HUES6 (cell line): ENCODE data around the gene PRMT1.

ENCODE experiments used
- H3K27ac ChIP-seq: 2 replicates; pipeline ENCODE4 v1.7.0; 2013; ENCODE audit warnings: low read depth, mild to moderate bottlenecking, low read length, inconsistent platforms
- H3K27me3 ChIP-seq: 2 replicates; pipeline ENCODE4 v1.6.1; 2013; ENCODE audit warnings: low read length; ENCODE audit not compliant: control insufficient read depth, insufficient read depth
- H3K36me3 ChIP-seq: 2 replicates; pipeline ENCODE4 v1.6.1; 2013; ENCODE audit warnings: low read length; ENCODE audit not compliant: control insufficient read depth, insufficient read depth
- H3K4me1 ChIP-seq: 2 replicates; pipeline ENCODE4 v1.6.1; 2013; ENCODE audit warnings: low read length; ENCODE audit not compliant: control insufficient read depth, insufficient read depth
- H3K4me3 ChIP-seq: 2 replicates; pipeline ENCODE4 v1.5.1; 2013; ENCODE audit warnings: low read depth, low read length
- H3K9ac ChIP-seq: one replicate; pipeline ENCODE4 v1.6.1; 2013; ENCODE audit warnings: mild to moderate bottlenecking, low read length
- H3K9me3 ChIP-seq: 2 replicates; pipeline ENCODE4 v1.6.1; 2013; ENCODE audit warnings: low read depth, low read length; ENCODE audit not compliant: control insufficient read depth, insufficient read depth

PRMT1 gene

GRCh38 chr19:49651820-49652550, 25.1 kb upstream of the PRMT1 start:
- Histone ChIP-seq H3K27me3 (no peaks in the 10 kb centered on the region), H3K36me3 (peaks cover 83% of the 10 kb centered on the region), H3K4me3 (no peak overlapping the region), H3K27ac (no peak overlapping the region), H3K9ac (no peak overlapping the region), H3K4me1 (peaks cover 9% of the 10 kb centered on the region), H3K9me3 (no peaks in the 10 kb centered on the region)

- no peak overlapping the region for H3K4me3 ChIP-seq
- H3K27me3 ChIP-seq: no peaks in the 10 kb centered on the region
- peaks cover 9% of the 10 kb centered on the region for H3K4me1 ChIP-seq
- H3K9me3 ChIP-seq: no peaks in the 10 kb centered on the region
- no peak overlapping the region for H3K9ac ChIP-seq
- H3K36me3 ChIP-seq: peaks cover 83% of the 10 kb centered on the region
- no peak overlapping the region for H3K27ac ChIP-seq
These were observed 24.3 kb upstream of the PRMT1 start for GRCh38 chr19:49652551-49653465.

GRCh38 chr19:49653466-49653806, 23.6 kb upstream of the PRMT1 start:
- no peak overlapping the region for H3K4me3 ChIP-seq
- H3K36me3 ChIP-seq: peaks cover 84% of the 10 kb centered on the region
- no peak overlapping the region for H3K9ac ChIP-seq
- peaks cover 9% of the 10 kb centered on the region for H3K4me1 ChIP-seq
- no peaks in the 10 kb centered on the region for H3K9me3 ChIP-seq
- H3K27ac ChIP-seq: no peak overlapping the region
- H3K27me3 ChIP-seq: no peaks in the 10 kb centered on the region

GRCh38 chr19:49654581-49654980, 22.5 kb upstream of the PRMT1 start:
- Histone ChIP-seq H3K4me1 (peaks cover 9% of the 10 kb centered on the region), H3K36me3 (peaks cover 88% of the 10 kb centered on the region), H3K9me3 (no peaks in the 10 kb centered on the region), H3K27ac (no peak overlapping the region), H3K4me3 (no peak overlapping the region), H3K9ac (no peak overlapping the region), H3K27me3 (no peaks in the 10 kb centered on the region)

GRCh38 chr19:49655570-49656455, 21.3 kb upstream of the PRMT1 start:
- Histone ChIP-seq H3K4me1 (peaks cover 9% of the 10 kb centered on the region), H3K9me3 (peaks cover 8% of the 10 kb centered on the region), H3K27ac (no peak overlapping the region), H3K4me3 (no peak overlapping the region), H3K9ac (no peak overlapping the region), H3K27me3 (no peaks in the 10 kb centered on the region), H3K36me3 (peaks cover 89% of the 10 kb centered on the region)

GRCh38 chr19:49656456-49657109, 20.5 kb upstream of the PRMT1 start:
- Histone ChIP-seq H3K27ac (no peak overlapping the region), H3K9ac (no peak overlapping the region), H3K4me1 (peaks cover 9% of the 10 kb centered on the region), H3K9me3 (peaks cover 8% of the 10 kb centered on the region), H3K4me3 (no peak overlapping the region), H3K36me3 (peaks cover 91% of the 10 kb centered on the region), H3K27me3 (no peaks in the 10 kb centered on the region)

GRCh38 chr19:49657493-49658138, 19.5 kb upstream of the PRMT1 start:
- H3K4me1 ChIP-seq: peaks cover 9% of the 10 kb centered on the region
- no peaks in the 10 kb centered on the region for H3K27me3 ChIP-seq
- H3K36me3 ChIP-seq: peaks cover 96% of the 10 kb centered on the region
- H3K4me3 ChIP-seq: no peak overlapping the region
- no peak overlapping the region for H3K27ac ChIP-seq
- H3K9me3 ChIP-seq: peaks cover 8% of the 10 kb centered on the region
- no peak overlapping the region for H3K9ac ChIP-seq

- H3K9ac ChIP-seq: no peak overlapping the region
- no peak overlapping the region for H3K27ac ChIP-seq
- peaks cover 97% of the 10 kb centered on the region for H3K36me3 ChIP-seq
- peaks cover 8% of the 10 kb centered on the region for H3K9me3 ChIP-seq
- H3K4me1 ChIP-seq: peaks cover 9% of the 10 kb centered on the region
- no peaks in the 10 kb centered on the region for H3K27me3 ChIP-seq
- H3K4me3 ChIP-seq: no peak overlapping the region
These were observed 18.9 kb upstream of the PRMT1 start for GRCh38 chr19:49658139-49658517.

- no peak overlapping the region for H3K4me3 ChIP-seq
- H3K9ac ChIP-seq: no peak overlapping the region
- peaks cover 8% of the 10 kb centered on the region for H3K9me3 ChIP-seq
- peaks cover 93% of the 10 kb centered on the region for H3K36me3 ChIP-seq
- no peak overlapping the region for H3K27ac ChIP-seq
- no peaks in the 10 kb centered on the region for H3K27me3 ChIP-seq
- peaks cover 9% of the 10 kb centered on the region for H3K4me1 ChIP-seq
These were observed 18.3 kb upstream of the PRMT1 start for GRCh38 chr19:49658566-49659442.
